HepG2 (cell line): Measurements from ENCODE around the gene AFAP1.

ENCODE experiments used
- CTCF ChIP-seq: sonication (generic); formaldehyde crosslinking; IDR thresholded peaks from 2 replicates; pipeline ENCODE4 v1.5.0; 2020; ENCODE audit warnings: mild to moderate bottlenecking, missing genetic modification reagents, moderate library complexity
- ZNF747 ChIP-seq: sonication (generic); formaldehyde crosslinking; IDR thresholded peaks from 2 replicates; pipeline ENCODE4 v1.8.1; 2023; ENCODE audit warnings: missing genetic modification reagents, mild to moderate bottlenecking, borderline replicate concordance

GRCh38 chr4:7985072-7985471 is 45.4 kb upstream of the AFAP1 start:
- no peak for TF ChIP-seq ZNF747
- no peak for TF ChIP-seq CTCF
